GM19193 (cell line): Measurements from ENCODE around the gene A1BG.

Experiments used
- POLR2A ChIP-seq: IDR thresholded peaks from 4 replicates; pipeline ENCODE4 v1.6.1; 2011; ENCODE audit not compliant: insufficient read depth, insufficient read length; ENCODE audit errors: extremely low read depth

A1BG gene

GRCh38 chr19:58372311-58373133 lies 19.2 kb upstream of the A1BG start:
- TF ChIP-seq POLR2A = no peak

GRCh38 chr19:58368561-58369360 lies 15.5 kb upstream of the A1BG start:
- TF ChIP-seq POLR2A = no peak

DNA sequence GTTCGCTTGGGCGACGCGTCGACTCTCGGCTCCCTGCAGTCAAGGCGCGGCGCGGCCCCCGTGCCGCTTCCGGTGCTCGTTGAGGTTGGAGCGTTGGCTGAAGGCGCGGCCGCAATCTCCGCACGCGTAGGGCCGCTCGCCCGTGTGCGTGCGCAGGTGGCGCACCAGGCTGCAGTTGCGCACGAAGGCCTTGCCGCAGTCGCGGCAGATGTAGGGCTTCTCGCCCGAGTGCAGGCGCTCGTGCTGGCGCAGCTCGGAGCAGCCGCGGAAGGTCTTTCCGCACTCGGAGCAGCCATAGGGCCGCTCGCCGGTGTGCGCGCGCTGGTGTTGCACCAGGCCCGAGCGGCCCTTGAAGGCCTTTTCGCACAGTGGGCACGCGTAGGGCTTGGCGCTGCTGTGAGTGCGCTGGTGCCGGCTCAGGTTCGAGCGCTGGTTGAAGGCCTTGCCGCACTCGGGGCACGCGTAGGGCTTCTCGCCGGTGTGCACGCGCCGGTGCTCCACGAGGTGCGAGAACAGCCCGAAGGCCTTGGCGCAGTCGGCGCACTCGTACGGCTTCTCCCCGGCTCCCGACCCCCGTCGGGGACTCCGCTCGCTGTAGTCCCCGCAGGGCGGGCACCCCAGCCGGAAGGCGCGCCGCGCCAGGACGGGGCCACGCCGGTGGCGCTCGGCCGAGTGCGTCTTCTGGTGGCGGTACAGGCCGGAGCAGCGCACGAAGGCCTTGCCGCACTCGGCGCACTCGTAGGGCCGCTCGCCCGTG lies 14.6 kb upstream of the A1BG start:
- TF ChIP-seq POLR2A = no peak

GRCh38 chr19:58366585-58367430 lies 13.5 kb upstream of the A1BG start:
- no peak for TF ChIP-seq POLR2A

GRCh38 chr19:58364146-58364545 lies 10.9 kb upstream of the A1BG start:
- no peak for TF ChIP-seq POLR2A

GRCh38 chr19:58362272-58362994 lies 9.1 kb upstream of the A1BG start, which contains the start of gene ZNF497:
ZNF497 (minus strand) TSS chr19:58362751; CDS start chr19:58357635, 5,116 bp downstream.
- TF ChIP-seq POLR2A = peak; percentile 81

DNA sequence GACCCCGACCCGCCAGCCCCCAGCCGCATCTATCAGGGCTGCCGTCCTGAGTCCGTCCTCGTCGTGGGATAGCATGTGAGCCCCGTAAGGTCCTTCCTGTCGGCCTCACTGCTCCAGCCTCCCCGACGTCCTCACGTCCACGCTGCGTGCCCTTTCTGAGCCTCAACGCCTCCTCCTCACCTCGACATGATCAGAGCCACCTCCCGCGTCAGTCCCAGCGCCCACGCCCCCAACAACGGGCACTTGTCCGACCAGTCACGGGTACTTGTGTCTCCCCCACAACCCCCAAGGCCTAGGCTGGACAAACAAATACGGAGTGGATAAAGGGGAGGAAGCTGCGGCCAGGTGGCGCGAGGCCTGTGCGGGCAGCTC lies 8.6 kb upstream of the A1BG start:
- TF ChIP-seq POLR2A = no peak

GRCh38 chr19:58357481-58358145 lies 4.3 kb upstream of the A1BG start:
- TF ChIP-seq POLR2A = no peak

DNA sequence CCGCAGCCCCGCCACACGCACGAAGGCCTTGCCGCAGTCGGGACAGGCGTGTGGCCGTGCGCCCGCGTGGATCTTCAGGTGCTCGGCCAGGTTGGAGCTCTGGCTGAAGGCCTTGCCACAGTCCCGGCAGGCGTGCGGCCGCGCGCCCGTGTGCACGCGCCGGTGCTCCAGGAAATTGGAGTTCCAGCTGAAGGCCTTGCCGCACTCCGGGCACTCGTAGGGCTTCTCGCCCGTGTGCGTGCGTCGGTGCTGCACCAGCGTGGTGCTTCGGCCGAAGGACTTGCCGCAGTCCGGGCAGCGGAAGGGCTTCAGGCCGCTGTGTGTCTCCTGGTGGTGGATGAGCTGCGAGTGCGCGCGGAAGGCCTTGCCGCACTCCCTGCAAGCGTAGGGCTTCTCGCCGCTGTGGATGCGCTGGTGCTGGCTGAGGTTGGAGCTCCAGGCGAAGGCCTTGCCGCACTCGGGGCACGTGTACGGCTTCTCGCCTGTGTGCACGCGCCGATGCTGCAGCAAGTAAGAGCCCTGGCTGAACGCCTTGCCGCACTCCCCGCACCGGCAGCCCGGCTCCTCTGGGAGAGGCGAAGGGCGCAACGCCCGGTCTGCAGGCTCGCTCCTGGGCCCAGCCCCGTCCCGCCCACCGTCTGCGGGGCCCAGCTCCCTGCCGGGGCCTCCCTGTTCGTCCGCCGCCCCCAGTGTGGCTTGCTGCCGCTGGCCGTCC lies 3.6 kb upstream of the A1BG start:
- no peak for TF ChIP-seq POLR2A

- no peak for TF ChIP-seq POLR2A
Observed at GRCh38 chr19:58355908-58356765, 2.8 kb upstream of the A1BG start.

- TF ChIP-seq POLR2A = no peak
Observed at GRCh38 chr19:58355215-58355796, 2.0 kb upstream of the A1BG start.
